ENCODE data around the gene GNG8. TPM values are rescaled to one million over a fixed set of nuclear protein-coding genes. Genes with fewer than 3 reads are reported as not detected.
"Not testable (repeated sequence)": the region's sequence is repeated elsewhere in the genome, so short reads cannot be mapped to it uniquely, and the experiment has no call there.

The GNG8 gene
- total RNA-seq, 4 donors from 2014 or later, result not detected

- ATAC-seq (no peak), DNase-seq (peak in 1 of 2 donors; percentile 57)
- Histone ChIP-seq H3K4me1 (peaks cover 4 to 14% of the 10 kb centered on the region in 2 donors), H3K27me3 (peaks cover 22 to 31% (median 30%) of the 10 kb centered on the region in 3 donors), H3K36me3 (no peaks in the 10 kb centered on the region), H3K9me3 (no peaks in the 10 kb centered on the region), H3K4me3 (no peak overlapping the region), H3K27ac (no peak overlapping the region)
- intact Hi-C loops (cut with DNase I; ENCODE audit: low total_unique reads), result no loop called here
- in situ Hi-C loops (cut with MboI; ENCODE audit: low sequenced_read_pairs in 4 of 4), result no loop called here
- TF ChIP-seq POLR2A (IDR thresholded peaks at IDR 0.05), result no peak
- TF ChIP-seq CTCF (IDR thresholded peaks at IDR 0.05 in 4 of 5, conservative IDR thresholded peaks at IDR 0.05 in 1 of 5), result no peak
Measured at GRCh38 chr19:46631481-46631880, 4.5 kb downstream of the GNG8 start.

- in situ Hi-C loops (cut with MboI; ENCODE audit: low sequenced_read_pairs in 4 of 4), result no loop called here
- intact Hi-C loops (cut with DNase I; ENCODE audit: low total_unique reads), result no loop called here
- Histone ChIP-seq H3K27ac (no peak overlapping the region), H3K4me3 (no peak overlapping the region), H3K27me3 (peaks cover 22 to 24% (median 24%) of the 10 kb centered on the region in 3 donors), H3K36me3 (no peaks in the 10 kb centered on the region), H3K4me1 (peaks cover 9 to 18% of the 10 kb centered on the region in 2 donors), H3K9me3 (no peaks in the 10 kb centered on the region)
- ATAC-seq (no peak), DNase-seq (no peak)
- no peak for TF ChIP-seq CTCF (IDR thresholded peaks at IDR 0.05 in 4 of 5, conservative IDR thresholded peaks at IDR 0.05 in 1 of 5)
Measured at GRCh38 chr19:46630586-46631205, 5.3 kb downstream of the GNG8 start.

GRCh38 chr19:46629546-46630025, 6.4 kb downstream of the GNG8 start:
- peaks cover 17 to 18% (median 18%) of the 10 kb centered on the region in 3 donors for H3K27me3 ChIP-seq
- ATAC-seq (no peak), DNase-seq (no peak)
- no peaks in the 10 kb centered on the region for H3K9me3 ChIP-seq
- H3K27ac ChIP-seq, result no peak overlapping the region
- peaks cover 11 to 19% of the 10 kb centered on the region in 2 donors for H3K4me1 ChIP-seq
- in situ Hi-C loops (cut with MboI; ENCODE audit: low sequenced_read_pairs in 4 of 4), result no loop called here
- intact Hi-C loops (cut with DNase I; ENCODE audit: low total_unique reads), result no loop called here
- TF ChIP-seq CTCF (IDR thresholded peaks at IDR 0.05 in 4 of 5, conservative IDR thresholded peaks at IDR 0.05 in 1 of 5), result no peak
- TF ChIP-seq POLR2A (IDR thresholded peaks at IDR 0.05), result no peak
- no peaks in the 10 kb centered on the region for H3K36me3 ChIP-seq
- no peak overlapping the region for H3K4me3 ChIP-seq

GRCh38 chr19:46628970-46629369, 7.0 kb downstream of the GNG8 start:
- H3K36me3 ChIP-seq; H3K9me3 ChIP-seq; DNase-seq; H3K27ac ChIP-seq; H3K4me3 ChIP-seq; in situ Hi-C loops (cut with MboI; ENCODE audit: low sequenced_read_pairs in 4 of 4); intact Hi-C loops (cut with DNase I; ENCODE audit: low total_unique reads); ATAC-seq: not testable (repeated sequence)
- Histone ChIP-seq H3K27me3 (peaks cover 12 to 18% (median 14%) of the 10 kb centered on the region in 3 donors), H3K4me1 (peaks cover 11 to 16% of the 10 kb centered on the region in 2 donors)

GRCh38 chr19:46626446-46626845, 9.6 kb downstream of the GNG8 start:
- intact Hi-C loops (cut with DNase I; ENCODE audit: low total_unique reads), result no loop called here
- Histone ChIP-seq H3K27ac (peak overlapping the region in 2 of 4 donors; percentile 72 to 83), H3K4me3 (no peak overlapping the region), H3K36me3 (no peaks in the 10 kb centered on the region), H3K4me1 (peaks cover 7 to 14% of the 10 kb centered on the region in 2 donors), H3K27me3 (no peaks in the 10 kb centered on the region), H3K9me3 (no peaks in the 10 kb centered on the region)
- no peak for DNase-seq
- TF ChIP-seq CTCF (IDR thresholded peaks at IDR 0.05 in 4 of 5, conservative IDR thresholded peaks at IDR 0.05 in 1 of 5), result no peak
- TF ChIP-seq POLR2A (IDR thresholded peaks at IDR 0.05), result no peak
- in situ Hi-C loops (cut with MboI; ENCODE audit: low sequenced_read_pairs in 4 of 4), result no loop called here
- no peak for ATAC-seq

Measured in gastrocnemius medialis (tissue), 4 donors.